OCI-LY1 (cell line): Measurements from ENCODE around the gene SAT2.

Source experiments
- H2AFZ ChIP-seq: fragments of 200-600 bp; sonication (generic), shearing (Covaris generic); 2 replicates; pipeline ENCODE4 v1.6.0; 2014; ENCODE audit warnings: antibody characterized with exemption, mild to moderate bottlenecking, low read length
- H3F3A ChIP-seq: fragments of 200-600 bp; sonication (generic), shearing (Covaris generic); 2 replicates; pipeline ENCODE4 v1.6.0; 2014; ENCODE audit warnings: mild to moderate bottlenecking, antibody characterized with exemption, low read length, moderate library complexity; ENCODE audit not compliant: insufficient read depth
- H3K27ac ChIP-seq: fragments of 200-600 bp; sonication (generic); 2 replicates; pipeline ENCODE4 v1.5.1; 2014; ENCODE audit warnings: low read length, mixed run types, mild to moderate bottlenecking, low read depth; ENCODE audit not compliant: poor library complexity, severe bottlenecking
- H3K27me3 ChIP-seq: fragments of 200-600 bp; sonication (generic); 2 replicates; pipeline ENCODE4 v1.6.0; 2014; ENCODE audit warnings: antibody characterized with exemption, mild to moderate bottlenecking, low read length, moderate library complexity; ENCODE audit not compliant: insufficient read depth
- H3K36me3 ChIP-seq: fragments of 200-600 bp; sonication (generic); 2 replicates; pipeline ENCODE4 v1.6.1; 2014; ENCODE audit warnings: mild to moderate bottlenecking, antibody characterized with exemption, low read length, moderate library complexity, mixed read lengths; ENCODE audit not compliant: insufficient read depth
- H3K4me1 ChIP-seq: fragments of 200-600 bp; sonication (generic); 2 replicates; pipeline ENCODE4 v1.5.1; 2014; ENCODE audit warnings: mild to moderate bottlenecking, low read length, moderate library complexity; ENCODE audit not compliant: insufficient read depth, severe bottlenecking
- H3K4me2 ChIP-seq: fragments of 200-600 bp; sonication (generic), shearing (Covaris generic); 2 replicates; pipeline ENCODE4 v1.6.1; 2014; ENCODE audit warnings: low read length
- H3K4me3 ChIP-seq: fragments of 200-600 bp; sonication (generic); 2 replicates; pipeline ENCODE4 v1.5.1; 2014; ENCODE audit warnings: low read length, low read depth, mild to moderate bottlenecking, mixed read lengths; ENCODE audit not compliant: poor library complexity, severe bottlenecking
- H3K79me2 ChIP-seq: fragments of 200-600 bp; shearing (Covaris generic); 2 replicates; pipeline ENCODE4 v1.6.1; 2016; ENCODE audit warnings: mixed run types, low read length, mixed read lengths; ENCODE audit not compliant: insufficient read depth
- H3K9ac ChIP-seq: fragments of 200-600 bp; sonication (generic), shearing (Covaris generic); 2 replicates; pipeline ENCODE4 v1.6.1; 2014; ENCODE audit warnings: mild to moderate bottlenecking, low read length, mixed read lengths
- H3K9me2 ChIP-seq: fragments of 200-600 bp; sonication (generic), shearing (Covaris generic); 2 replicates; pipeline ENCODE4 v1.6.1; 2014; ENCODE audit warnings: low read depth, mild to moderate bottlenecking, low read length, mixed read lengths
- H3K9me3 ChIP-seq: fragments of 200-600 bp; shearing (Covaris generic); 2 replicates; pipeline ENCODE4 v1.6.1; 2014; ENCODE audit warnings: low read length, mixed read lengths
- H4K20me1 ChIP-seq: fragments of 200-600 bp; sonication (generic), shearing (Covaris generic); 2 replicates; pipeline ENCODE4 v1.6.0; 2016; ENCODE audit warnings: mild to moderate bottlenecking, low read length; ENCODE audit not compliant: insufficient read depth
- CTCF ChIP-seq: fragments of 200-600 bp; sonication (generic), shearing (Covaris generic); IDR thresholded peaks from 2 replicates; pipeline ENCODE4 v1.5.1; 2017; ENCODE audit warnings: mild to moderate bottlenecking, antibody characterized with exemption, low read length, moderate library complexity, mixed read lengths
- EZH2 ChIP-seq: fragments of 200-600 bp; sonication (generic), shearing (Covaris generic); IDR thresholded peaks from 2 replicates; pipeline ENCODE4 v1.8.0; 2017; ENCODE audit warnings: borderline replicate concordance, mixed run types, mild to moderate bottlenecking, antibody characterized with exemption, low read length, moderate library complexity, mixed read lengths

Gene SAT2

GRCh38 chr17:7627250-7628121 lies at the start of gene SAT2:
TSS of gene SAT2 (minus strand) at chr17:7627821. CDS start at chr17:7627635, 186 bp downstream.
- TF ChIP-seq EZH2 (no peak), CTCF (no peak)
- H3K9me2 ChIP-seq, result no peaks in the 10 kb centered on the region
- peak within 1 kb of the TSS; percentile 78 for H3K4me3 ChIP-seq
- peaks cover 5% of the 10 kb centered on the region for H3K4me1 ChIP-seq
- no peaks in the 10 kb centered on the region for H3F3A ChIP-seq
- H3K9me3 ChIP-seq, result no peaks in the 10 kb centered on the region
- H3K36me3 ChIP-seq, result no peaks in the 10 kb centered on the region; the same call in 1 of the 2 replicates
- no peak within 1 kb of the TSS for H2AFZ ChIP-seq
- no peaks in the 10 kb centered on the region for H3K79me2 ChIP-seq
- no peak within 1 kb of the TSS for H3K27ac ChIP-seq
- peak within 1 kb of the TSS; percentile 78 for H3K9ac ChIP-seq
- H3K27me3 ChIP-seq, result no peaks in the 10 kb centered on the region
- H4K20me1 ChIP-seq, result no peaks in the 10 kb centered on the region
- peak within 1 kb of the TSS; percentile 73 for H3K4me2 ChIP-seq

DNA sequence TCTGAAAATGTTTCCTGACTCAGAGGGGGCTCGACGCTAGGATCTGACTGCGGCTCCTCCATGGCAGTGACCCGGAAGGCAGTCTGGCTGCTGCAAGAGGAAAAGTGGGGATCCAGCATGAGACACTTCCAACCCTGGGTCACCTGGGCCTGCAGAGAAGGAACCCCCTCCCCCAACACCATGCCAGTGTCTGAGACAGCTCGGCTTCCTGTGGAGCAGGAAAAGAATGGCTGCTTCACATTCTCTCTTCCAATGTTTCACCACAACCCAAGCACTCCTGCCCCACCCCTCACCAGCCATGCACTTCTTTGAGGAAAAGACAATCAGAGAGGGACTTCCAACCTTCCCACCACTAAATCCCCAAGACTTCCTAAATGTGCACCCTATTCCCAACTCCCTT lies 48.9 kb upstream of the SAT2 start:
- no peak overlapping the region for H2AFZ ChIP-seq
- peaks cover 55% of the 10 kb centered on the region for H3K36me3 ChIP-seq
- no peaks in the 10 kb centered on the region for H3K4me1 ChIP-seq
- no peaks in the 10 kb centered on the region for H3K27me3 ChIP-seq
- no peak for TF ChIP-seq EZH2
- TF ChIP-seq CTCF, result no peak
- H4K20me1 ChIP-seq, result no peaks in the 10 kb centered on the region
- H3K9ac ChIP-seq, result no peak overlapping the region
- no peak overlapping the region for H3K4me2 ChIP-seq
- peaks cover 15% of the 10 kb centered on the region for H3K79me2 ChIP-seq
- H3K4me3 ChIP-seq, result no peak overlapping the region
- H3F3A ChIP-seq, result no peaks in the 10 kb centered on the region
- H3K9me3 ChIP-seq, result peaks cover 4% of the 10 kb centered on the region; the same call in 1 of the 2 replicates
- no peak overlapping the region for H3K27ac ChIP-seq
- no peaks in the 10 kb centered on the region for H3K9me2 ChIP-seq

DNA sequence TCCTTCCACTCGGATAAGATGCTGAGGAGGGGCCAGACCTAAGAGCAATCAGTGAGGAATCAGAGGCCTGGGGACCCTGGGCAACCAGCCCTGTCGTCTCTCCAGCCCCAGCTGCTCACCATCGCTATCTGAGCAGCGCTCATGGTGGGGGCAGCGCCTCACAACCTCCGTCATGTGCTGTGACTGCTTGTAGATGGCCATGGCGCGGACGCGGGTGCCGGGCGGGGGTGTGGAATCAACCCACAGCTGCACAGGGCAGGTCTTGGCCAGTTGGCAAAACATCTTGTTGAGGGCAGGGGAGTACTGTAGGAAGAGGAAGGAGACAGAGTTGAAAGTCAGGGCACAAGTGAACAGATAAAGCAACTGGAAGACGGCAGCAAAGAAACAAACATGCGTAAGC lies 47.3 kb upstream of the SAT2 start:
- no peaks in the 10 kb centered on the region for H3K27me3 ChIP-seq
- no peak overlapping the region for H3K4me3 ChIP-seq
- no peaks in the 10 kb centered on the region for H3F3A ChIP-seq

More for the DNA sequence above, 47.3 kb upstream of the SAT2 start:
- no peak for TF ChIP-seq EZH2
- no peak for TF ChIP-seq CTCF
- H4K20me1 ChIP-seq, result no peaks in the 10 kb centered on the region
- H3K36me3 ChIP-seq, result peaks cover 70% of the 10 kb centered on the region
- H3K4me2 ChIP-seq, result no peak overlapping the region
- H3K79me2 ChIP-seq, result peaks cover 6% of the 10 kb centered on the region
- no peak overlapping the region for H3K9ac ChIP-seq
- no peak overlapping the region for H3K27ac ChIP-seq
- H3K9me2 ChIP-seq, result no peaks in the 10 kb centered on the region
- H2AFZ ChIP-seq, result no peak overlapping the region
- no peaks in the 10 kb centered on the region for H3K4me1 ChIP-seq
- peaks cover 4% of the 10 kb centered on the region; the same call in 1 of the 2 replicates for H3K9me3 ChIP-seq
